GM10248 (cell line): ENCODE measurements around the gene TBX1.

Experiments used
- CTCF ChIA-PET: fragments of 300-600 bp; sonication (Branson Sonifier 250); formaldehyde crosslinking; extraction: SDS; loops from one replicate; lab custom pipeline; 2021; ENCODE audit warnings: antibody characterized with exemption; lab: Yijun Ruan, JAX
- POLR2A ChIA-PET: fragments of 350-650 bp; sonication (Branson Sonifier 250); formaldehyde crosslinking; extraction: SDS; loops from one replicate; lab custom pipeline; 2020; ENCODE audit warnings: antibody characterized with exemption; lab: Yijun Ruan, JAX
- DNase-seq: peaks from one replicate; pipeline ENCODE4 v3.0.0; 2012; ENCODE audit errors: extremely low spot score
- TF ChIP-seq, protein P1 (sequence below): IDR thresholded peaks from 2 replicates; pipeline ENCODE4 v1.5.1; 2012; ENCODE audit warnings: mild to moderate bottlenecking, low read depth; ENCODE audit errors: extremely low read depth, missing control alignments, control extremely low read depth

Gene TBX1

DNA sequence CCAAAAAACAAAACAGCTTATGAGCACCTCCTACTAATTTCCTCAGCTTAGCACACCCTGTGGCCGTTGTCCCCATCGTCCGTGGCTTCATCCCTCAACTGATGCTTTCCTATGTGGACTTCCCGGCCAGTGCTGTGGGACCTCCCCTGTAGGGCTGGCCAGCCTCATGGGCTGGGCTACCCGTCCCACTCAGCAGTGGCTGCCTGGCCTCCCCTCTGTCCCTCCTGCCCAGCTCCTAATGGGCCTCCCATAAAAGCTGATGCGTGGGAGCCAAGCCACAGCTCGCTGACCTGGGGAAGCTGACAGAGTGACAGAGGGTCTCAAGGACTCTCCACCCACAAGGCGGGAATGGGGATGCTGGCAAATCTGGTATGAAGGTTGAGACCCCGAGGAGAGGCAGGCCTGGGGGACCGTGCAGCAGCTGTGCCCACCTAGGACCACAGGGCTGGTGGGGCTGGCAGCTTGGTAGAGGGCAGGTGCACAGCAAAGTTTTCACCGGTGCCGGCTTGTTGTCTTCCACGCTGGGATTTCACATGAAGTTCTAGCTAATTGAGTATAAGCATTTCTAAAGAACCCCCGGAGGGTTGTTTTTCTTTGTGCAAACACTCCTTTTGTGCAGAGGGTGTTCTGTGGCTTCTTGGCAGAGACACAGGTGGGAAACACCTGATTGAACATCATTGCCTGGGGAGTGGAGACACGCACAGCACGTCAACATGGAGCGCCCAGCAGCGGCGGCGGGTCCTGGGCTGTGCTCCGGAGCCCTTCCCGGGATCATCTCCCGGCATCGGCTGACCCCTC lies 23.2 kb downstream of the TBX1 start:
- DNase-seq: no peak
- TF ChIP-seq, protein P1, sequence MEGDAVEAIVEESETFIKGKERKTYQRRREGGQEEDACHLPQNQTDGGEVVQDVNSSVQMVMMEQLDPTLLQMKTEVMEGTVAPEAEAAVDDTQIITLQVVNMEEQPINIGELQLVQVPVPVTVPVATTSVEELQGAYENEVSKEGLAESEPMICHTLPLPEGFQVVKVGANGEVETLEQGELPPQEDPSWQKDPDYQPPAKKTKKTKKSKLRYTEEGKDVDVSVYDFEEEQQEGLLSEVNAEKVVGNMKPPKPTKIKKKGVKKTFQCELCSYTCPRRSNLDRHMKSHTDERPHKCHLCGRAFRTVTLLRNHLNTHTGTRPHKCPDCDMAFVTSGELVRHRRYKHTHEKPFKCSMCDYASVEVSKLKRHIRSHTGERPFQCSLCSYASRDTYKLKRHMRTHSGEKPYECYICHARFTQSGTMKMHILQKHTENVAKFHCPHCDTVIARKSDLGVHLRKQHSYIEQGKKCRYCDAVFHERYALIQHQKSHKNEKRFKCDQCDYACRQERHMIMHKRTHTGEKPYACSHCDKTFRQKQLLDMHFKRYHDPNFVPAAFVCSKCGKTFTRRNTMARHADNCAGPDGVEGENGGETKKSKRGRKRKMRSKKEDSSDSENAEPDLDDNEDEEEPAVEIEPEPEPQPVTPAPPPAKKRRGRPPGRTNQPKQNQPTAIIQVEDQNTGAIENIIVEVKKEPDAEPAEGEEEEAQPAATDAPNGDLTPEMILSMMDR: no peak
- CTCF ChIA-PET: interaction anchor here (1.2 kb wide), 1 partner anchor 126 kb away, joined by 4 read pairs; no protein-coding TSS in a partner anchor
- POLR2A ChIA-PET: no interaction called here

DNA sequence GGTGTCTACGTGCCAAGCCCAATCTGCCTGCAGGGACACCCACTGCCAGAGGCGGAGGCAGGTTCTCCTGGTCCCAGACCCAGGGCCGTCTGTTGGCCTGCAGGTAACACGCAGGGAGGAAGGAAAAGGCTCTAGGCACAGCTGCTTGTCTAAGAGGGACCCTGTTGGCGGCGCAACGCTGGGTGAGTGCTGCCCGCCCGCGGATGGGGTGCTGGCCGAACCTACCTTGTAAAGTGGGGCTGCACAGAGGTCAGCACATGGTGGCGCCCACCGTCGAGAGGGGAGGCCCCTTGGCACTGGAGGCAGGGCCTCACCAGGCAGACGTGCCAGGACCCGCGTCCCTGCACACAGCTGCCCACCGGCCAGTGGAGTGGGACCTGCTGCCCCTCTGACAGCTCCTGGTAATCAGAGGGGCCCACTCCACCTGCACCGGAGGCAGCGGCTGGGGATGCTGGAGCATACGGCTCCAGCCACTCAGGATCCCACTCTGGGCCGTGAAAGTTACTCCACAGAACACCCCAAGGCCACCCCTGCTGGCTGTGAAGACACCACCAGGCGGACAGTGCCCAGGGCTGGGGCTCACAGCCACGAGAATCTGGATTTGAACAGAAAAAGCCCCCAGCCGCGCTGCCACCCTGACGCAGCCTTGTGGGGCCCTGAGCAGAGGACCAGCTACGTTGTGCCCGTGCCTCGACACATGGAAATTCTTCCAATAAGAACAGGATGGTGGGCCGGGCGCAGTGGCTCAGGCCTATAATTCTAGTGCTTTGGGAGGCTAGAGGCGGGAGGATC lies 24.0 kb downstream of the TBX1 start:
- no peak for DNase-seq
- TF ChIP-seq, protein P1: no peak
- POLR2A ChIA-PET: no interaction called here
- CTCF ChIA-PET: no interaction called here

DNA sequence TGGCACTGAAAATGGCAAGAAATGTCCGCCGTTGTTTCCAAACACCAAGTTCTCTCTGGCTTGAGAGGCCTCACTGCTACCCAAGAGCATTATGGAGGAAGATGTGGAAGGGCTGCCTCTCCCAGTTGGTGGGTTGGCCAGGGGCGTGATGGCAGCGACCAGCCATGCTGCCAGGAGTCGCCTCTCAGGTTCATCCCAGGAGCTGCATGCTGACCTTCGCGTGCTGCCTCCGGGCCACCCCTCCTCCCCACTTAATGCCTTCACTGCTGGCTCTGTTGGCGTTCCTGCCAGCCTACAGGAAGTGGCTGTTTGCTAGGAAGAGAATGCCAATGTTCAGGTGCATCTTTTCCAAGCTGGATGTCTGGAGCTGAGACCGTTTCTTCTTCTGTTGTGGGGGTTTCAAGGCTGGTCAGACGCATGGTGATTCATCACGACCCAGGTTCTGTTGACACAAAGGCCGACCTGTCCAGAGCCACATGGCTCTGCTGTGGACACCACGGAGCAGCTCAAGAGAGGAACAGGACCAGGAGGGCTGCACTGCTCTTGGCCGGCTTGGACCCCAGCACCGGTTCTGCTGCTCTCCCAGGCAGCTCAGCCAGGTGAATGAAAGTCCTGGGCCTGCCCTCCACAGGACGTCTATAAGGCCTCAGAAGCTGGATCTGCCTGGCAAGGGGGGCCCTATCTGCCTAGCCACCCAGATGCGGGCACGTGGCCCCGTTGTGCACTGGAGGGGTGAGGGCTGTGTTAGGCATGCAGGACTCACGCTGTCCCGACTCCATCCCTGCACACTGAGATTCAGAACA lies 25.1 kb downstream of the TBX1 start:
- TF ChIP-seq, protein P1: no peak
- ChIA-PET POLR2A (no interaction called here), CTCF (no interaction called here)
- DNase-seq: no peak

DNA sequence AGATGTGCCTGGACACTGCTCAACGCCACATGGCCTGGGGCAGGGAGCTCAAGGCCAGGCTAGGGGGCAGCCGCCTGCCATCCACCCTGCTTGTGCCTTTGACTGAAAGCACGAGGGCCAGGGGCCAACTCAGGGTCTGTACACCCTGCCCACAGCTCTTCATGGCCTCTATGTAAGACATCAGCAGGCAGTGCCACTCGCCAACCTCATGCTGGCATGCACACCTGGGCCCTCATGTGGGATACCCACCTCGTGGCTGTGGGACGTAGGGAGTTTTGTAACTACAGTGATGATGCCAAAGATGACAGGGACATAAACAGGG lies 25.6 kb downstream of the TBX1 start:
- ChIA-PET POLR2A (no interaction called here), CTCF (no interaction called here)
- DNase-seq: no peak
- TF ChIP-seq, protein P1: no peak

DNA sequence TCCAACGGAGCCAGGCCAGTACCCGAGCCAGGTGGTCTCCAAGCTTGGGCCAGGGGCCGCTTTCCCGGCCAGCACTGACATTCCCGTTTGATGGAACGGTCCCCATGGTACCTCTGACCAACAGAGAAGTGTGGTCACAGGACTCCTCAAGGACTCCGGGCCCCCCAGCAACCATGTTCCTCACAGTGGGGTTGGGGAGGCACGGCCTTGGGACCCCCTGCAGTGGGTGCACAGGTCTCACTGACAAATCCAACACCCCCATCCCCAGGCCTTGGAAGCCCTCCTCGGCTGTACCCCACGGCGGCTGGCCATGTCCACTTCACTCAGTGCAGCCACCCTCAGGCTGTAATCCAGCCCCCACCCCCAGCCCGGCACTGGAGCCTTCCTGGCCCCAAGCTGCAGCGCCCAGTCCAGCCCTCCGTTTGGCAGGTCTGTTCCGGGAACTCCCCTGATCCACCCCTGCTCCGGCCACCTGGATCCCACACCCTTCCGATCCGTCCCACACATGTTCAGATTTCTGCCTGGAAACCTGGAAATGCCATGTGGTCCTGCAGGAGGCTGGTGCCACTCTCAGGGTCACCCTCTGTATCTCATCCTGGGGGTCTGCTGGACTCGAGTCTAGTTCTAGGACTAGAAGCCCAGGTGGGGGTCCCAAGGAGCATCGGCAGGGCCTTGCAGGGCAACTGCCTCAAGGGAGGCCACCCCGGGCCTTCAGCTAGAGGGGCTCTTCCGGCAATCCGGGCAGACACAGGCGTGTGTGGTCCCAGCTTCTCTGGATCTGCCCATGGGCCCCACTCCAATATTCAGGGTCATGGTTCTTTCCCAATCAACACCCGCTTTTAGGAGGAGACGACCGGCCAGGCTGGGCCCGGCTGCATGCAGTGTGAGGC lies 26.6 kb downstream of the TBX1 start:
- no peak for DNase-seq
- ChIA-PET POLR2A (no interaction called here), CTCF (no interaction called here)
- TF ChIP-seq, protein P1: no peak
